ENCODE data around the gene ATP11B. TPM values are rescaled to one million over a fixed set of nuclear protein-coding genes. Genes with fewer than 3 reads are reported as not detected.
"Not testable (repeated sequence)": the region's sequence is repeated elsewhere in the genome, so short reads cannot be mapped to it uniquely, and the experiment has no call there.

Gene ATP11B
- total RNA-seq, 2 experiments from 2014 or later: 109 to 112 TPM

- Mint-ChIP-seq H3K4me1 (peaks cover 11% of the 10 kb centered on the region), H3K36me3 (peaks cover 48% of the 10 kb centered on the region)
- H3K9me3 Mint-ChIP-seq (ENCODE audit: low read depth); ATAC-seq; H3K27ac Mint-ChIP-seq; H3K4me3 Mint-ChIP-seq; DNase-seq; H3K27me3 Mint-ChIP-seq: not testable (repeated sequence)
- CTCF ChIA-PET: interaction anchor here (1.5 kb wide), 1 partner anchor 15 kb away, joined by 3 read pairs; no protein-coding TSS in a partner anchor
Measured at GRCh38 chr3:182822260-182822659, 29.0 kb downstream of the ATP11B start.

GRCh38 chr3:182824957-182825356 is 31.7 kb downstream of the ATP11B start:
- DNase-seq: no peak
- H3K27me3 Mint-ChIP-seq: no peaks in the 10 kb centered on the region
- peaks cover 8% of the 10 kb centered on the region for H3K4me1 Mint-ChIP-seq
- ATAC-seq: no peak
- H3K36me3 Mint-ChIP-seq: peaks cover 53% of the 10 kb centered on the region
- no peak overlapping the region for H3K4me3 Mint-ChIP-seq
- H3K9me3 Mint-ChIP-seq (ENCODE audit: low read depth): no peaks in the 10 kb centered on the region
- H3K27ac Mint-ChIP-seq: no peak overlapping the region
- CTCF ChIA-PET: interaction anchor here (1.5 kb wide), 1 partner anchor 12 kb away, joined by 3 read pairs; no protein-coding TSS in a partner anchor

- H3K4me1 Mint-ChIP-seq: peaks cover 15% of the 10 kb centered on the region
- no peaks in the 10 kb centered on the region for H3K9me3 Mint-ChIP-seq (ENCODE audit: low read depth)
- peaks cover 43% of the 10 kb centered on the region for H3K36me3 Mint-ChIP-seq
- H3K27ac Mint-ChIP-seq: no peak overlapping the region
- CTCF ChIA-PET: no interaction called here
- no peak overlapping the region for H3K4me3 Mint-ChIP-seq
- ATAC-seq: no peak
- no peak for DNase-seq
- no peaks in the 10 kb centered on the region for H3K27me3 Mint-ChIP-seq
Measured at GRCh38 chr3:182829761-182830405, 36.6 kb downstream of the ATP11B start.

GRCh38 chr3:182837855-182838454 is 44.7 kb downstream of the ATP11B start:
- no peaks in the 10 kb centered on the region for H3K27me3 Mint-ChIP-seq
- no peaks in the 10 kb centered on the region for H3K9me3 Mint-ChIP-seq (ENCODE audit: low read depth)
- CTCF ChIA-PET: interaction anchor here (1.0 to 1.7 kb wide), 5 partner anchors 13 to 124 kb away, joined by 3 to 8 read pairs (median 5); partner anchors contain the start of gene ATP11B
- H3K27ac Mint-ChIP-seq: no peak overlapping the region
- ATAC-seq: no peak
- peaks cover 29% of the 10 kb centered on the region for H3K36me3 Mint-ChIP-seq
- DNase-seq: no peak
- H3K4me1 Mint-ChIP-seq: peaks cover 5% of the 10 kb centered on the region
- H3K4me3 Mint-ChIP-seq: no peak overlapping the region

- Mint-ChIP-seq H3K27ac (no peak overlapping the region), H3K36me3 (peaks cover 42% of the 10 kb centered on the region), H3K27me3 (no peaks in the 10 kb centered on the region), H3K4me1 (no peaks in the 10 kb centered on the region), H3K9me3 (ENCODE audit: low read depth) (no peaks in the 10 kb centered on the region), H3K4me3 (no peak overlapping the region)
- CTCF ChIA-PET: no interaction called here
- DNase-seq (no peak), ATAC-seq (no peak)
Measured at GRCh38 chr3:182843478-182843877, 50.2 kb downstream of the ATP11B start.

DNA sequence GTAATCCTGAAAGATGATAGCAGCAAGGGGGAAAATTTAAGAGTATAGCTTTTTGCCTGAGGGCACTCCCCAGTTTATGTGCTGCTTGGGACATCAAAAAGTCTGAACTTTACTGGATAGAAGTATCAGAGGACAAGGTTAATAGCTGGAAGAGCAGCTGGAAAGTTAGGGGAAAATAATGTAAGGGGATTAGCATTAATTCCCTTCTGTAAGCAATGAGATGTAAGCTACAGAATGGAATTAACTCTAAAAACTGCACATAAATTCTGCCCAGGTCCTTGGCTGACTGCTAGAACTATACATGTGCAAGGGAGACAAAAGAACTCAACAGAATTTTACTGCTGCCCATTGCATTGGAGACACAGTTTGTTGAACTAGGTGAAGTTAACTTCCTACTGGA is 55.6 kb downstream of the ATP11B start:
- Mint-ChIP-seq H3K27me3 (no peaks in the 10 kb centered on the region), H3K27ac (no peak overlapping the region), H3K4me1 (no peaks in the 10 kb centered on the region), H3K4me3 (no peak overlapping the region), H3K36me3 (peaks cover 57% of the 10 kb centered on the region), H3K9me3 (ENCODE audit: low read depth) (no peaks in the 10 kb centered on the region)
- CTCF ChIA-PET: interaction anchor here (1.5 kb wide), 1 partner anchor 135 kb away, joined by 3 read pairs; no protein-coding TSS in a partner anchor
- ATAC-seq (no peak), DNase-seq (no peak)

DNA sequence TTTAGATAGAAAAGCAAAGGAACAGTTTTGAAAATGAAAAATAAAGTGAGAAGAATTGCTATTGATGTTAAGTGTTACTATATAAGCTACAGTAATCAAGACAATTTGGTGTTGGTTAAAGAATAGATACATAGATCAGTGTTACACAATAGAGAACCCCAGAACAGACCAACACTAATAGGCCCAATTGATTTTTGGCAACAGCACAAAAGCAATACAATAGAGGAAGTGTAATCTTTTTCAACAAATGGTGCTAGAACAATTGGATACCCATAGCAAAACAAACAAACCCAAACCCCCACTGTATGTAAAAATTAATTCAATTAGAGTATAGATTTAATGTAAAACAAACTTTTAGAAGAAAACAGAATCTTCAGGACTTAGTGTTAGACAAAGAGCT is 61.8 kb downstream of the ATP11B start:
- Mint-ChIP-seq H3K4me1 (no peaks in the 10 kb centered on the region), H3K36me3 (peaks cover 35% of the 10 kb centered on the region), H3K9me3 (ENCODE audit: low read depth) (no peaks in the 10 kb centered on the region), H3K4me3 (no peak overlapping the region), H3K27me3 (no peaks in the 10 kb centered on the region), H3K27ac (no peak overlapping the region)
- ATAC-seq (no peak), DNase-seq (no peak)
- CTCF ChIA-PET: no interaction called here

DNA sequence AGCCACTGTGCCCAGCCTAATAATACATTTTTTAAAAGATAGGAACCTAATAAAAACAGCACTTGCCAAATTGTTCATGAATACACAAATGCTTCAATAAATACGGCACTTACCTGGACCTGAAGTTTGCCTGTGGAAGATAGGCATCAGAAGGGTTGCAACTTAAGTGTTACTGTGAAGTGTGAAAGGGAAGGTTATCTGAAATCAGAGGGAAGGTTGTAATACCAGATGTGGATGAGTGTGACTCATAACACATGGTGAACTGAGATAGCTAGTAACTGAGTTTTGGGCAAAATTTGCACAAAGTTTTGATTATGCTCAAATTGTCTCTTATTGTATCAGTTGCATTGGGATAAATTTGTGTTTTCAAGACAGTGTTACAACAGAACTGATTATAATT is 68.0 kb downstream of the ATP11B start:
- peaks cover 43% of the 10 kb centered on the region for H3K36me3 Mint-ChIP-seq
- peaks cover 2% of the 10 kb centered on the region for H3K9me3 Mint-ChIP-seq (ENCODE audit: low read depth)
- CTCF ChIA-PET: no interaction called here

DNA sequence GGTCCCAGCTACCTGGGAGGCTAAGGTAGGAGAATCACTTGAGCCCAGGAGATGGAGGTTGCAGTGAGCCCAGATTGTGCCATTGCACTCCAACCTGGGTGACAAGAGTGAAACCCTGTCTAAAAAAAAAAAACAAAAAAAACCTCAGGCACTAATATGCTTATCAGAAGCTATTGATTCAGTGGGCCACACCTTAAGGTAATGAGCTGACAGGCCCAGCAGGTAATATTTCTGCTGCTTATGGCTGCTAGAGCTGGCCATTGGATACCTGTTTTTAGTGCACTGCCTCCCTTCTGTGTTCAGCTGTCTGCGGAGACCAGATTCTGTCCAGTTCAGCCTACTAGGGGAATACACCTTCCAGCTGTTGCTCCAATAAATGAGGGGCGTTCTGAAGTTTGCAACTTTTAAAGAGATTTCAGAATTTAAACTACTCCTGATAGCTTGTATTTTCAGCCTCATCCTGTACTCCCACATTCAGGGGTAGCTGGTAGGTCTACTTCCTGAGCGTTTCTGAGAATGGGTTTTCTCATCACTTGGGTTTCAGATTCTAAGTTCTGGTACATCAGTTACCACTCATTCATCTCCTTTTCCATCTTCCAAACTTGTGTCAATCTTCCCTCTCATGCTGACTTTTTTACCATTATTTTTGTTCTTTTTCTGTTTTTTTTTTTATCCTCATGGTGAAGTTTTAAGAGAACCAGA is 69.0 kb downstream of the ATP11B start:
- peaks cover 42% of the 10 kb centered on the region for H3K36me3 Mint-ChIP-seq
- peaks cover 2% of the 10 kb centered on the region for H3K9me3 Mint-ChIP-seq (ENCODE audit: low read depth)
- CTCF ChIA-PET: interaction anchor here (1.1 kb wide), 1 partner anchor 148 kb away, joined by 6 read pairs; no protein-coding TSS in a partner anchor
- H3K4me3 Mint-ChIP-seq: peak overlapping the region; percentile 29
- peak overlapping the region; percentile 77 for H3K27ac Mint-ChIP-seq
- no peaks in the 10 kb centered on the region for H3K27me3 Mint-ChIP-seq
- H3K4me1 Mint-ChIP-seq: peaks cover 33% of the 10 kb centered on the region
- DNase-seq: no peak
- ATAC-seq: peak; percentile 71

More for the DNA sequence above, 68.0 kb downstream of the ATP11B start:
- no peak for DNase-seq
- Mint-ChIP-seq H3K27me3 (no peaks in the 10 kb centered on the region), H3K4me1 (peaks cover 33% of the 10 kb centered on the region), H3K4me3 (no peak overlapping the region), H3K27ac (peak overlapping the region; percentile 58)
- ATAC-seq: peak; percentile 39

DNA sequence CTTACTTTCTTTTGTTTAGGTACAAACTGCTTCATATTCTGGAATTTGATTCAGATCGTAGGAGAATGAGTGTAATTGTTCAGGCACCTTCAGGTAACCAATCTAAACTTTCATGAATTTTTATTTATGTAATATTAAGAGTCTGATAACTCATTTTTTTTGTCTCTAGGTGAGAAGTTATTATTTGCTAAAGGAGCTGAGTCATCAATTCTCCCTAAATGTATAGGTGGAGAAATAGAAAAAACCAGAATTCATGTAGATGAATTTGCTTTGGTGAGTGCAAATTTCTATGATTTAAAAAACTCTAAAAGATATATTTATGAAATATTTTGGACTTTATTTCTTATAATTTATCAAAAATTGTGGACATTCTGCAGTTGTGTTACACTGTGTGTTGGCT is 75.8 kb downstream of the ATP11B start:
- Mint-ChIP-seq H3K27me3 (no peaks in the 10 kb centered on the region), H3K4me3 (no peak overlapping the region), H3K36me3 (peaks cover 39% of the 10 kb centered on the region), H3K27ac (no peak overlapping the region), H3K4me1 (peaks cover 2% of the 10 kb centered on the region), H3K9me3 (ENCODE audit: low read depth) (no peaks in the 10 kb centered on the region)
- ATAC-seq: no peak
- DNase-seq: no peak
- CTCF ChIA-PET: interaction anchor here (0.9 kb wide), 1 partner anchor 30 kb away, joined by 3 read pairs; no protein-coding TSS in a partner anchor

DNA sequence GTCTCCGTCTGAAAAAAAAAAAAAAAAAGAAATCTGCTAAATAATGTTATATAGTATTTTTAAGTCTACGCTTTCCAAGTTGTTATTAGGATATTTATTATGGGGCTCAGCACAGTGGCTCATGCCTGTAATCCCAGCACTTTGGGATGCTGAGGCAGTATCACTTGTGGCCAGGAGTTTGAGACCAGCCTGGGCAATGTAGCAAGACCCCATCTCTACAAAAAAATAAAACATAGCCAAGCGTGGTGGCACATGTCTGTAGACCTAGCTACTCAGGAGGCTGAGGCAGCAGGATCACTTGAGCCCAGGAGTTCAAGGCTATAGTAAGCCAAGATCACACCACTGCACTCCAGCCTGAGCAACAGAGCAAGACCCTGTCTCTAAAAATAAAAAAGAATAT is 77.6 kb downstream of the ATP11B start:
- H3K27ac Mint-ChIP-seq; H3K4me1 Mint-ChIP-seq; H3K27me3 Mint-ChIP-seq; DNase-seq; H3K4me3 Mint-ChIP-seq; CTCF ChIA-PET; ATAC-seq; H3K9me3 Mint-ChIP-seq (ENCODE audit: low read depth): not testable (repeated sequence)
- H3K36me3 Mint-ChIP-seq: peaks cover 39% of the 10 kb centered on the region

GRCh38 chr3:182879031-182879611 is 85.8 kb downstream of the ATP11B start:
- H3K27ac Mint-ChIP-seq: peak overlapping the region; percentile 32
- ATAC-seq (peak; percentile 33), DNase-seq (no peak)
- H3K9me3 Mint-ChIP-seq (ENCODE audit: low read depth): no peaks in the 10 kb centered on the region
- CTCF ChIA-PET: no interaction called here
- no peaks in the 10 kb centered on the region for H3K4me1 Mint-ChIP-seq
- no peaks in the 10 kb centered on the region for H3K27me3 Mint-ChIP-seq
- no peak overlapping the region for H3K4me3 Mint-ChIP-seq
- peaks cover 31% of the 10 kb centered on the region for H3K36me3 Mint-ChIP-seq

DNA sequence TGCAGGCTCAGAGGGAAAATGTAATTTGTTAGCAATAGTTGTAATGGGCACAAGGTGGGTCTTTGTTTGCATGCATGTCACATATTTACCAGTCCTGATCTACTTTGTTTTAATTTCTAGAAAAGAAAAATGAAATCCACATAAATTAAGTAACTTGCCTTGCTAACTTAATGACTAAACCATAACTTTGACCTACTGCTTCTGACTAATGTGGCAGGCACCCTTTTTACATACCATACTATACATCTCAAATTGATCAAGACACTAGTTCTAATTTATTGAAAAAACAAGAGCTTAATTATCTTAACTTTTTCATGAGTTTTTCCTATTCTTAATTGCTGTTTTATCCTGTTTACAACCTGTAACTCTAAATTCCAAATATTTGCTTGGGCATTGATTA is 93.2 kb downstream of the ATP11B start:
- Mint-ChIP-seq H3K4me3 (no peak overlapping the region), H3K27ac (no peak overlapping the region), H3K4me1 (no peaks in the 10 kb centered on the region), H3K36me3 (peaks cover 33% of the 10 kb centered on the region), H3K27me3 (no peaks in the 10 kb centered on the region), H3K9me3 (ENCODE audit: low read depth) (no peaks in the 10 kb centered on the region)
- CTCF ChIA-PET: no interaction called here
- no peak for ATAC-seq
- no peak for DNase-seq
